Measurements from ENCODE around the gene NTF4. TPM values are rescaled to one million over a fixed set of nuclear protein-coding genes. Genes with fewer than 3 reads are reported as not detected.

The NTF4 gene
- total and polyA plus RNA-seq, 11 donors: 0.76 TPM; not detected in 10

- ATAC-seq: peak in 3 of 4 donors; percentile 33 to 39 (median 35)
- TF ChIP-seq POLR2A (IDR thresholded peaks at IDR 0.05): no peak
- peak; percentile 58 to 80 (median 74) for TF ChIP-seq CTCF (IDR thresholded peaks at IDR 0.05)
- Histone ChIP-seq H3K27ac (no peak overlapping the region), H3K4me3 (no peak overlapping the region), H3K9me3 (no peaks in the 10 kb centered on the region), H3K27me3 (no peaks in the 10 kb centered on the region), H3K4me1 (peaks cover 0 to 19% (median 10%) of the 10 kb centered on the region in 12 donors), H3K36me3 (peaks cover 0 to 79% (median 75%) of the 10 kb centered on the region in 9 donors)
- intact Hi-C loops (cut with DNase I): no loop called here
- peak in 2 of 5 donors; percentile 27 to 58 for DNase-seq
- 58 to 70% (median 64%) methylated on average over 12 of the region's 12 CpGs for WGBS, 4 donors
These were observed 42.1 kb upstream of the NTF4 start for GRCh38 chr19:49106648-49107135.

GRCh38 chr19:49104229-49104864, 39.7 kb upstream of the NTF4 start:
- peaks cover 0 to 4% (median 0%) of the 10 kb centered on the region in 12 donors for H3K4me1 ChIP-seq
- 72 to 79% (median 75%) methylated on average over 27 to 30 of the region's 30 CpGs for WGBS, 4 donors
- H3K4me3 ChIP-seq: no peak overlapping the region
- no peaks in the 10 kb centered on the region for H3K9me3 ChIP-seq
- no peak for TF ChIP-seq POLR2A (IDR thresholded peaks at IDR 0.05)
- TF ChIP-seq CTCF (IDR thresholded peaks at IDR 0.05): no peak
- no peak for ATAC-seq
- intact Hi-C loops (cut with DNase I): no loop called here
- H3K27ac ChIP-seq: no peak overlapping the region
- no peaks in the 10 kb centered on the region for H3K27me3 ChIP-seq
- H3K36me3 ChIP-seq: peaks cover 0 to 100% (median 96%) of the 10 kb centered on the region in 9 donors
- peak in 2 of 5 donors; percentile 25 to 66 for DNase-seq

GRCh38 chr19:49103331-49104085, 38.9 kb upstream of the NTF4 start:
- H3K27me3 ChIP-seq: no peaks in the 10 kb centered on the region
- ATAC-seq (no peak), DNase-seq (no peak)
- intact Hi-C loops (cut with DNase I): no loop called here
- H3K27ac ChIP-seq: no peak overlapping the region
- 85 to 91% (median 88%) methylated on average over 23 to 33 of the region's 33 CpGs for WGBS, 4 donors
- H3K9me3 ChIP-seq: no peaks in the 10 kb centered on the region
- TF ChIP-seq POLR2A (IDR thresholded peaks at IDR 0.05) (no peak), CTCF (IDR thresholded peaks at IDR 0.05) (no peak)
- peaks cover 0 to 4% (median 0%) of the 10 kb centered on the region in 12 donors for H3K4me1 ChIP-seq
- peaks cover 0 to 100% (median 96%) of the 10 kb centered on the region in 9 donors for H3K36me3 ChIP-seq
- no peak overlapping the region for H3K4me3 ChIP-seq

- no peak for DNase-seq
- WGBS, 4 donors: 86 to 90% (median 88%) methylated on average over 11 to 12 of the region's 12 CpGs
- H3K9me3 ChIP-seq: no peaks in the 10 kb centered on the region
- peaks cover 0 to 100% (median 91%) of the 10 kb centered on the region in 9 donors for H3K36me3 ChIP-seq
- H3K27ac ChIP-seq: no peak overlapping the region
- peaks cover 0 to 11% (median 4%) of the 10 kb centered on the region in 12 donors for H3K4me1 ChIP-seq
- no peak overlapping the region for H3K4me3 ChIP-seq
- no peak for TF ChIP-seq POLR2A (IDR thresholded peaks at IDR 0.05)
- TF ChIP-seq CTCF (IDR thresholded peaks at IDR 0.05): no peak
- ATAC-seq: no peak
- intact Hi-C loops (cut with DNase I): no loop called here
- H3K27me3 ChIP-seq: no peaks in the 10 kb centered on the region
These were observed 37.7 kb upstream of the NTF4 start for GRCh38 chr19:49102303-49102702.
